ENCODE data around the gene MEDAG. TPM values are rescaled to one million over a fixed set of nuclear protein-coding genes. Genes with fewer than 3 reads are reported as not detected.

Gene MEDAG
- polyA plus RNA-seq, 1 donor (not counting 4 experiments of a cell fraction or from before 2014, with no cell fraction given), result 0.03 TPM

- dilution Hi-C loops (cut with MboI; ENCODE audit: extremely low pct_ligation_motif_present, low sequenced_read_pairs), result loop anchor here (10.0 kb wide), 1 partner anchor 66 kb away; no protein-coding TSS in a partner anchor
- no peak for DNase-seq (ENCODE audit: low read depth, low spot score)
- TF ChIP-seq CTCF (optimal IDR thresholded peaks at IDR 0.05 in 1 of 3, IDR thresholded peaks at IDR 0.05 in 1 of 3, conservative IDR thresholded peaks at IDR 0.05 in 1 of 3; ENCODE audit: extremely low read depth in 1 of 3, insufficient read depth in 2 of 3, low read length in 3 of 3) (no peak), EZH2 (IDR thresholded peaks at IDR 0.05; ENCODE audit: low read length) (no peak)
- Histone ChIP-seq H3K4me2 (ENCODE audit: control insufficient read depth, extremely low read depth, insufficient read depth, low read depth, low read length) (no peak overlapping the region), H4K20me1 (ENCODE audit: control insufficient read depth, extremely low read depth, insufficient read depth, low read length) (no peaks in the 10 kb centered on the region), H2AFZ (ENCODE audit: control insufficient read depth, low read length) (no peak overlapping the region), H3K4me1 (ENCODE audit: control insufficient read depth, extremely low read depth, insufficient read depth, low read length) (peaks cover 35% of the 10 kb centered on the region), H3K79me2 (ENCODE audit: control insufficient read depth, insufficient read depth, low read length) (no peaks in the 10 kb centered on the region), H3K27me3 (ENCODE audit: control insufficient read depth, extremely low read depth, insufficient read depth, low read length) (no peaks in the 10 kb centered on the region), H3K36me3 (ENCODE audit: control insufficient read depth in 2 of 2, extremely low read depth in 1 of 2, insufficient read depth in 2 of 2, low read length in 2 of 2) (no peaks in the 10 kb centered on the region), H3K9me3 (ENCODE audit: control insufficient read depth, low read depth, low read length) (no peaks in the 10 kb centered on the region), H3K4me3 (ENCODE audit: control insufficient read depth in 2 of 3, extremely low read depth in 1 of 3, insufficient read depth in 2 of 3, low read depth in 1 of 3, low read length in 3 of 3) (no peak overlapping the region), H3K9ac (ENCODE audit: control insufficient read depth, extremely low read depth, insufficient read depth, low read length) (no peak overlapping the region), H3K27ac (ENCODE audit: control insufficient read depth, insufficient read depth, low read length) (no peak overlapping the region), H3K9me1 (ENCODE audit: control insufficient read depth, extremely low read depth, insufficient read depth, low read length) (no peaks in the 10 kb centered on the region)
- no peak for FAIRE-seq
These were observed 44.9 kb upstream of the MEDAG start for GRCh38 chr13:30861163-30861562.

- Histone ChIP-seq H2AFZ (ENCODE audit: control insufficient read depth, low read length) (no peak overlapping the region), H3K9me1 (ENCODE audit: control insufficient read depth, extremely low read depth, insufficient read depth, low read length) (no peaks in the 10 kb centered on the region), H3K4me1 (ENCODE audit: control insufficient read depth, extremely low read depth, insufficient read depth, low read length) (peaks cover 28% of the 10 kb centered on the region), H3K4me2 (ENCODE audit: control insufficient read depth, extremely low read depth, insufficient read depth, low read depth, low read length) (no peak overlapping the region), H4K20me1 (ENCODE audit: control insufficient read depth, extremely low read depth, insufficient read depth, low read length) (no peaks in the 10 kb centered on the region), H3K27ac (ENCODE audit: control insufficient read depth, insufficient read depth, low read length) (no peak overlapping the region), H3K9ac (ENCODE audit: control insufficient read depth, extremely low read depth, insufficient read depth, low read length) (no peak overlapping the region), H3K79me2 (ENCODE audit: control insufficient read depth, insufficient read depth, low read length) (no peaks in the 10 kb centered on the region), H3K9me3 (ENCODE audit: control insufficient read depth, low read depth, low read length) (no peaks in the 10 kb centered on the region), H3K36me3 (ENCODE audit: control insufficient read depth in 2 of 2, extremely low read depth in 1 of 2, insufficient read depth in 2 of 2, low read length in 2 of 2) (no peaks in the 10 kb centered on the region), H3K4me3 (ENCODE audit: control insufficient read depth in 2 of 3, extremely low read depth in 1 of 3, insufficient read depth in 2 of 3, low read depth in 1 of 3, low read length in 3 of 3) (no peak overlapping the region), H3K27me3 (ENCODE audit: control insufficient read depth, extremely low read depth, insufficient read depth, low read length) (no peaks in the 10 kb centered on the region)
- DNase-seq (ENCODE audit: low read depth, low spot score) (no peak), FAIRE-seq (no peak)
- no peak for TF ChIP-seq EZH2 (IDR thresholded peaks at IDR 0.05; ENCODE audit: low read length)
- TF ChIP-seq CTCF (optimal IDR thresholded peaks at IDR 0.05 in 1 of 3, IDR thresholded peaks at IDR 0.05 in 1 of 3, conservative IDR thresholded peaks at IDR 0.05 in 1 of 3; ENCODE audit: extremely low read depth in 1 of 3, insufficient read depth in 2 of 3, low read length in 3 of 3), result no peak
- dilution Hi-C loops (cut with MboI; ENCODE audit: extremely low pct_ligation_motif_present, low sequenced_read_pairs), result loop anchor here (10.0 kb wide), 1 partner anchor 67 kb away; no protein-coding TSS in a partner anchor
These were observed 44.1 kb upstream of the MEDAG start for GRCh38 chr13:30861836-30862467.
